PFSK-1 (cell line): ENCODE measurements around the gene GPR39.

ENCODE experiments used
- POLR2AphosphoS5 ChIP-seq: IDR thresholded peaks from 2 replicates; pipeline ENCODE4 v1.6.1; 2012; ENCODE audit warnings: low read depth, mild to moderate bottlenecking, control low read depth, low read length, moderate library complexity
- REST ChIP-seq, 2 experiments: IDR thresholded peaks; 2 replicates each; pipeline versions ENCODE4 v1.6.1 to v1.8.0; 2011 to 2012; ENCODE audit warnings: low read depth in 2 of 2, low read length in 2 of 2, control low read depth in 1 of 2, inconsistent platforms in 1 of 2, mild to moderate bottlenecking in 1 of 2, moderate library complexity in 1 of 2; ENCODE audit not compliant: insufficient read depth in 1 of 2
- SIN3A ChIP-seq: IDR thresholded peaks from 2 replicates; pipeline ENCODE4 v1.6.1; 2012; ENCODE audit warnings: mild to moderate bottlenecking, low read length, moderate library complexity, borderline replicate concordance; ENCODE audit not compliant: insufficient read depth
- TAF1 ChIP-seq: IDR thresholded peaks from 2 replicates; pipeline ENCODE4 v1.6.1; 2012; ENCODE audit warnings: low read length, control low read depth, borderline replicate concordance; ENCODE audit not compliant: insufficient read depth

GRCh38 chr2:132383956-132384355, 32.6 kb upstream of the GPR39 start:
- TF ChIP-seq POLR2AphosphoS5, result no peak
- no peak for TF ChIP-seq REST (IDR thresholded peaks at IDR 0.05; ENCODE audit: insufficient read depth in 1 of 2, low read depth in 2 of 2, low read length in 2 of 2)
- TF ChIP-seq TAF1, result no peak
- TF ChIP-seq SIN3A, result no peak
